ENCODE measurements around the gene C2orf78. TPM values are rescaled to one million over a fixed set of nuclear protein-coding genes. Genes with fewer than 3 reads are reported as not detected.

The C2orf78 gene
- polyA plus RNA-seq, 2 donors: not detected

Other genes starting within 250 kb of the C2orf78 start
- gene NAT8, start 141.8 kb upstream of the C2orf78 start, polyA plus RNA-seq: not detected
- 10 to 100 TPM; 47.5 to 47.6 TPM for gene TPRKB, start 46.8 kb upstream of the C2orf78 start, polyA plus RNA-seq
- 10 to 100 TPM; 25.5 to 27.0 TPM for gene DUSP11, start 4.1 kb upstream of the C2orf78 start, polyA plus RNA-seq
- gene STAMBP, start 44.8 kb downstream of the C2orf78 start, polyA plus RNA-seq: 10 to 100 TPM; 26.0 to 31.3 TPM
- 100 to 1,000 TPM; 343 to 660 TPM for gene ACTG2, start 108.8 kb downstream of the C2orf78 start, polyA plus RNA-seq
- gene DGUOK, start 142.7 kb downstream of the C2orf78 start, polyA plus RNA-seq: 10 to 100 TPM; 42.8 to 45.6 TPM
- gene TET3, start 200.7 kb downstream of the C2orf78 start, polyA plus RNA-seq: 1 to 10 TPM; 4.5 to 6.7 TPM

Data from esophagus (tissue), 2 donors.